Fibroblast of skin of back (primary cell): ENCODE results near the gene C2CD4C.
"Not testable (repeated sequence)": the region's sequence is repeated elsewhere in the genome, so short reads cannot be mapped to it uniquely, and the experiment has no call there.

ENCODE experiments used
- DNase-seq: peaks from one replicate; pipeline ENCODE4 v3.0.0-alpha.2; 2013

C2CD4C gene

GRCh38 chr19:380618-381219 lies 28.2 kb downstream of the C2CD4C start:
- not testable (repeated sequence) for DNase-seq

GRCh38 chr19:379796-380195 lies 29.2 kb downstream of the C2CD4C start:
- no peak for DNase-seq

- DNase-seq = no peak
Observed at GRCh38 chr19:378706-379105, 30.2 kb downstream of the C2CD4C start.

GRCh38 chr19:377801-378581 lies 31.0 kb downstream of the C2CD4C start:
- DNase-seq = no peak

GRCh38 chr19:376111-376470 lies 32.9 kb downstream of the C2CD4C start:
- no peak for DNase-seq

GRCh38 chr19:375395-376110 lies 33.4 kb downstream of the C2CD4C start:
- no peak for DNase-seq

GRCh38 chr19:374886-375235 lies 34.1 kb downstream of the C2CD4C start:
- no peak for DNase-seq

GRCh38 chr19:374183-374885 lies 34.6 kb downstream of the C2CD4C start:
- DNase-seq = no peak

- no peak for DNase-seq
Observed at GRCh38 chr19:373391-374182, 35.4 kb downstream of the C2CD4C start.

- DNase-seq = no peak
Observed at GRCh38 chr19:372306-372890, 36.5 kb downstream of the C2CD4C start.

GRCh38 chr19:371501-372168 lies 37.3 kb downstream of the C2CD4C start:
- DNase-seq = no peak

GRCh38 chr19:370641-371330 lies 38.2 kb downstream of the C2CD4C start:
- DNase-seq = no peak

GRCh38 chr19:369876-370275 lies 39.1 kb downstream of the C2CD4C start:
- DNase-seq = no peak

- DNase-seq = no peak
Observed at GRCh38 chr19:369256-369655, 39.7 kb downstream of the C2CD4C start.

GRCh38 chr19:368630-369024 lies 40.3 kb downstream of the C2CD4C start:
- no peak for DNase-seq

GRCh38 chr19:367963-368629 lies 40.9 kb downstream of the C2CD4C start:
- no peak for DNase-seq

GRCh38 chr19:367561-367960 lies 41.4 kb downstream of the C2CD4C start:
- no peak for DNase-seq

- no peak for DNase-seq
Observed at GRCh38 chr19:366951-367350, 42.0 kb downstream of the C2CD4C start.

- no peak for DNase-seq
Observed at GRCh38 chr19:366205-366783, 42.7 kb downstream of the C2CD4C start.
